GM19455 (cell line): Measurements from ENCODE around the gene FAHD2B.
"Not testable (repeated sequence)": the region's sequence is repeated elsewhere in the genome, so short reads cannot be mapped to it uniquely, and the experiment has no call there.

Experiments used
- ATAC-seq: cut with Tn5 transposase; IDR thresholded peaks from one replicate; pipeline ENCODE4 v1.9.1; 2021; ENCODE audit not compliant: unreplicated experiment

Gene FAHD2B, protein sequence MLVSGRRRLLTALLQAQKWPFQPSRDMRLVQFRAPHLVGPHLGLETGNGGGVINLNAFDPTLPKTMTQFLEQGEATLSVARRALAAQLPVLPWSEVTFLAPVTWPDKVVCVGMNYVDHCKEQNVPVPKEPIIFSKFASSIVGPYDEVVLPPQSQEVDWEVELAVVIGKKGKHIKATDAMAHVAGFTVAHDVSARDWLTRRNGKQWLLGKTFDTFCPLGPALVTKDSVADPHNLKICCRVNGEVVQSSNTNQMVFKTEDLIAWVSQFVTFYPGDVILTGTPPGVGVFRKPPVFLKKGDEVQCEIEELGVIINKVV

GRCh38 chr2:97094772-97095611 is at the start of gene FAHD2B:
Gene FAHD2B (minus strand): TSS chr2:97094882. CDS start chr2:97091706, 3,176 bp downstream.
- peak; percentile 91 for ATAC-seq

GRCh38 chr2:97144016-97144415 is 49.3 kb upstream of the FAHD2B start:
- ATAC-seq, result not testable (repeated sequence)

- not testable (repeated sequence) for ATAC-seq
Observed at GRCh38 chr2:97129090-97129489, 34.4 kb upstream of the FAHD2B start.

GRCh38 chr2:97113882-97114255 is 19.2 kb upstream of the FAHD2B start:
- ATAC-seq, result not testable (repeated sequence)

GRCh38 chr2:97113050-97113881 is 18.6 kb upstream of the FAHD2B start, which contains the start of gene ANKRD36:
Gene ANKRD36 (plus strand): TSS chr2:97113153. CDS start chr2:97113740, 587 bp downstream.
- ATAC-seq, result peak; percentile 96

GRCh38 chr2:97112320-97113049 is 17.8 kb upstream of the FAHD2B start:
- peak; percentile 48 for ATAC-seq

DNA sequence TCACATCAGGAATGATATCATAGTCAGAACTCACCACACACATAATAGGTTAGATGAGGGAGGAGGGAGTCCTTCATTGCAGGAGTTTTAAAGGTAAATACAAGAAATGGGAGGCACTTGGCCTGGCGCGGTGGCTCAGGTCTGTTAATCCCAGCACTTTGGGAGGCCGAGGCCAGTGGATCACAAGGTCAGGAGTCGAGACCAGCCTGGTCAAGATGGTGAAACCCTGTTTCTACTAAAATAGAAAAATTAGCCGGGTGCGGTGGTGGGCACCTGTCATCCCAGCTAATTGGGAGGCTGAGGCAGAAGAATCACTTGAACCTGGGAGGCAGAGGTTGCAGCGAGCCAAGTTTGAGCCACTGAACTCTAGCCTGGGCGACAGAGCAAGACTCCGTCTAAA is 16.6 kb upstream of the FAHD2B start:
- not testable (repeated sequence) for ATAC-seq

GRCh38 chr2:97106878-97107277 is 12.2 kb upstream of the FAHD2B start:
- not testable (repeated sequence) for ATAC-seq

DNA sequence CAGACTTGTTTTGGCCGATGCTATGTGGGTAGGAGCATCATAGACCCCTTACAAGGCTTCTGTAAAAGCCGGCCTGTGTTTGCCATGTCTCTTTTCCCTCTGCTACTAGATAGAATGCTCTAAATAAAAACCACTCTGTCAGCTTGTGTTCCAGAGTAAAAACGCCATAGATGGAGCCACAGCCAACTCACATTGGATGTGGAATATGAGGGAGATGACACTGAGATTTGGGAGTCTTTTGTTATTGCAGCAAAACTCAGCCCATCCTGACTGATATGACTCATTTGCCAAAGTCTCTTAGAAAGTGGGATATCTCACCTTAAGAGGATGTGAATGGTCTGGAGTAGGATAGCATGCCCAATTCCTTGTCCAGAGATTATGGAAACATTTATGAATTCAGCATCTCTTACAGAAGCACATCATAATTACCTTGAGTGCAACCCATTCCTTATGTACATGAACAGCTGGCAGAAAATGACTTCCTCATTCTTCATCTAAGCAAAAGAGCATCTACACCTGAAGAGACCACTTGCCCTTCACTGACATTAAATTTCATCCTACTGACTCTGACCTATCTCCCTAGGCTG is 4.2 kb upstream of the FAHD2B start:
- not testable (repeated sequence) for ATAC-seq

DNA sequence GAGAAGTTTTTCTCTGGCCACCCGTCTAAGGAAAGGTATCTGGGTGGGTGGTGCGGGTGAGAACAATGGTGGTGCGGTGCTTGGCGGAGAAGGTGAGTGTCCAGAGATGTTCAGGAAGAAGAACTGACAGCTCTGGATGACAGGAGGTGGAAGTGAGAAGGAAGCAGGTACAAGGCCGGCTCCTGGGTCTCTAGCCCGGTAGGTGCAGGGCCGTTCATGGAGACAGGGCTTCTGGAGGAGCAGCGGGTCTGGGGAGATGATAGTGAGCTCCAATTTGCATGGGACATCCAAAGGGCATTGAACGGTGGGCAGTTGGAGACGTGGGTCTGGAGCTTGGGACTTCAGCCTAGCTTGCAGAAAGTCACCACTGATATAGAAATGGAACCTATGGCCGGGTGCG is 979 bp upstream of the FAHD2B start:
- no peak for ATAC-seq

DNA sequence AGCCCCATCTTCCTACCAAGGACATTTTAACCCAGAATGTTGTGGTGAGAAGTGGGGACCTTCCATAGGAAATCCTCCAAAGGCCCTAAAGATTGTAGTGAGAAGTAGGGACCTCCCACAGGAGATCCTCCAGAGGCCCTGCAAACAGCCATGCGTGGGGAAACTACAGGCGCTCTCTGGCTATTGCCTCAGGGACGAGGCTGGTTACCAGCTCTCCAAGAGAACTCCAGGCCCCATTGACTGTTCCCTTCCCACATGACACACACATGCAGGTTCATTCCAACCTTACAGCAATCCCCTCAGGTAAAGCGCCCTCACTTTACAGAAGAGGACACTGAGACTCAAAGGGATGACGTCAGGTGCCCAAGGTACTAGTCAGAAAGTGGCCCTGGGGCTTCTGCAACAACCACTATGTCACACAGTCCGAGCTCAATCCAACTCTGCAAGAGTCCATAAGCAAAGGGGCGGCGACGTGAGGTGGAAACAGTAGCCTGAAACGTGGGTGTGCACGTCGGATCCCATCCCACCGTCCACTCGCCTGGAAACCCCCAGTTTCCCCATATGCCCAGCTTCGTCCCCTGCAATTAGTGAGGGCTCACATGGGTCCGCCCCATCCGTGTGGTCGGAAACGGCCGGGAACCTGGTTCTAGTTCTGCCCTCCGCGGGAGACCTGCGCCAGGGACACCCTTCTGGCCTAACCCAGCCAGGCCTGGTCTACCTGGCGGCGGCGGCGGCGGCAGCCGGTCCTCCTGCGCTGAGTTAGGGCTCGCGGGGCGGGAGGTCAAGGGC is 505 bp downstream of the FAHD2B start:
- ATAC-seq, result peak; percentile 45

DNA sequence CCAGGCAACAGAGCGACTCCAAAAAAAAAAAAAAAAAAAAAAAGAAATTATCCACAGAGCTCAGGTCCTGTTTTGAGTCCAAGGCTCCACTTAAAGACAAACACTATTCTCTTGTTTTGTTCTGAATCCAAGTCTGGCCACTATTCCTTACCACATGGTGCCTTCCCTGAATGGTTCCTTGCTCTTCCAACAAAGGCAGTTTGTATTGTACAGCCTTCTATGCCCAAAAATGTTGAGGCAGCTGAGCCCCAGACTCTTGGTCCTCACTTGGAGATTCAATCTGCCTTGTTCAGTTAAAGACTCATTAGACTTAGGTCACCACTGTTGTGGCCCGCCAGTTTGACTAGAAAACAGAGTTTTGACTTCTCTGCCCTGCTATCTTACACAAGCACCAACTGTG is 1.7 kb downstream of the FAHD2B start:
- ATAC-seq, result not testable (repeated sequence)

DNA sequence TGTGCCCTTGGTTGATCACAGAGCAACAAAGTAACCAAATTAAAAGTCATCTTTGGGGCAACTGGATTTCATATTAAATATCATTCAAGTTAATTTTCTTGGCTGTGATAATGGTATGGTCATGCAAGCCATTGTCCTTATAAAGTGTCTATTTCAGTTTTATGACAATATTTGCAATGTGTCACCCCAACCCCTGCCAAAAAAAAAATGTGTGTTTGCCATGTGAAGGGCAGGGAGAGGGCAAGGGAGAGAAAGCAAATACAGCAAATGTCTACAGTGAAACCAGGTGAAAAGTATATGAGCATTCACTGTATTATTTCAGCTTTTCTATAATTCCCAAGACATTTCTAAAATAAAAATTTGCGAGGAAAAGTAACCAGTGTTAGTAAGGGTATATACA is 6.0 kb downstream of the FAHD2B start:
- not testable (repeated sequence) for ATAC-seq

- ATAC-seq, result not testable (repeated sequence)
Observed at GRCh38 chr2:97085093-97085492, 9.6 kb downstream of the FAHD2B start.

GRCh38 chr2:97083516-97083915 is 11.2 kb downstream of the FAHD2B start:
- not testable (repeated sequence) for ATAC-seq

DNA sequence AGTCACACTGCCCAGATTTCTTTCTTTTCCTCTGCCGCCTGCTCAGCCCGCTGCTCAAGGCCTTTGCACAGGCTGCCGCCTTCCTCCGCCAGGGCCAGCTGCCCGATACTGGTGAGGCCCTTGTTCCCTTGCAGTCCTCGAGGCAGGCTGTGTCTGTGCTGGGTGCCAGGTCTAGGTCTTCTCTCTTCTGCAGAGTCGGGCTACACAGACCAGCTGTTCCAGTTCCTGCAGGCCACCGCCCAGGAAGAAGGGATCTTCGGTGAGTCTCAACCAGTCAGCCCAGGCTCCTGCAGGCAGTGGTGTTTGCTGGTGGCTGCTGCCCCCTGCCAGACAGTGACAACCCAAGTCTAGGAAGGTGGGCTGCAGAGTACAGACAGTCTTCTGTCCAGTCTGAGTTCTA is 12.5 kb downstream of the FAHD2B start:
- not testable (repeated sequence) for ATAC-seq

- ATAC-seq, result not testable (repeated sequence)
Observed at GRCh38 chr2:97080855-97081254, 13.8 kb downstream of the FAHD2B start.

DNA sequence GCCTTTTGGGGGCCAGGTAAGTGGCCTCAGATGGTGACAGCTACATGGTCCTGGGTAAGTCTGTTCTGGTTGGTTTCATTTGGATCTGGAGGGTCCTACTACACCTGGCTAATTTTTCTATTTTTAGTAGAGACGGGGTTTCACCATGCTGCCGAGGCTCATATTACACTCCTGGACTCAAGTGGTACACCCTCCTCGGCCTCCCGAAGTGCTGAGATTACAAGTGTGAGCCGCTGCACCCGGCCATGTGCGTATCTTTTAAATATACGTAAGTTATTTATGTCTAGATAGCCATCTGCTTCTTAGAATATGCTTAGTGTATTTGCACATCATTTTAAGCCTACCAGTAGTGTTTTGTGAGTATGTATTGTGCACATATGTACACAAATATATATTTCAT is 17.5 kb downstream of the FAHD2B start:
- not testable (repeated sequence) for ATAC-seq

- ATAC-seq, result not testable (repeated sequence)
Observed at GRCh38 chr2:97070915-97071314, 23.8 kb downstream of the FAHD2B start.
